GM13976 (cell line): ENCODE measurements around the gene COL21A1.

Experiments
- DNase-seq: peaks from one replicate; pipeline ENCODE4 v3.0.0; 2012; ENCODE audit warnings: low spot score
- in situ Hi-C: fragments of 300-500 bp; cut with MboI; formaldehyde crosslinking; loops from one replicate; pipeline ENCODE4 v1.12.0; 2022; ENCODE audit warnings: low sequenced_read_pairs, mixed read lengths, inconsistent platforms; ENCODE audit not compliant: unreplicated experiment
- TF ChIP-seq, protein P1 (sequence below): IDR thresholded peaks from 2 replicates; pipeline ENCODE4 v1.5.1; 2012; ENCODE audit warnings: borderline replicate concordance, mild to moderate bottlenecking; ENCODE audit not compliant: insufficient read depth; ENCODE audit errors: extremely low read depth, missing control alignments, control extremely low read depth

Gene COL21A1

GRCh38 chr6:56093776-56094175 is 153.6 kb downstream of the COL21A1 start:
- no peak for DNase-seq
- in situ Hi-C loops: no loop called here
- TF ChIP-seq, protein P1, sequence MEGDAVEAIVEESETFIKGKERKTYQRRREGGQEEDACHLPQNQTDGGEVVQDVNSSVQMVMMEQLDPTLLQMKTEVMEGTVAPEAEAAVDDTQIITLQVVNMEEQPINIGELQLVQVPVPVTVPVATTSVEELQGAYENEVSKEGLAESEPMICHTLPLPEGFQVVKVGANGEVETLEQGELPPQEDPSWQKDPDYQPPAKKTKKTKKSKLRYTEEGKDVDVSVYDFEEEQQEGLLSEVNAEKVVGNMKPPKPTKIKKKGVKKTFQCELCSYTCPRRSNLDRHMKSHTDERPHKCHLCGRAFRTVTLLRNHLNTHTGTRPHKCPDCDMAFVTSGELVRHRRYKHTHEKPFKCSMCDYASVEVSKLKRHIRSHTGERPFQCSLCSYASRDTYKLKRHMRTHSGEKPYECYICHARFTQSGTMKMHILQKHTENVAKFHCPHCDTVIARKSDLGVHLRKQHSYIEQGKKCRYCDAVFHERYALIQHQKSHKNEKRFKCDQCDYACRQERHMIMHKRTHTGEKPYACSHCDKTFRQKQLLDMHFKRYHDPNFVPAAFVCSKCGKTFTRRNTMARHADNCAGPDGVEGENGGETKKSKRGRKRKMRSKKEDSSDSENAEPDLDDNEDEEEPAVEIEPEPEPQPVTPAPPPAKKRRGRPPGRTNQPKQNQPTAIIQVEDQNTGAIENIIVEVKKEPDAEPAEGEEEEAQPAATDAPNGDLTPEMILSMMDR: no peak

DNA sequence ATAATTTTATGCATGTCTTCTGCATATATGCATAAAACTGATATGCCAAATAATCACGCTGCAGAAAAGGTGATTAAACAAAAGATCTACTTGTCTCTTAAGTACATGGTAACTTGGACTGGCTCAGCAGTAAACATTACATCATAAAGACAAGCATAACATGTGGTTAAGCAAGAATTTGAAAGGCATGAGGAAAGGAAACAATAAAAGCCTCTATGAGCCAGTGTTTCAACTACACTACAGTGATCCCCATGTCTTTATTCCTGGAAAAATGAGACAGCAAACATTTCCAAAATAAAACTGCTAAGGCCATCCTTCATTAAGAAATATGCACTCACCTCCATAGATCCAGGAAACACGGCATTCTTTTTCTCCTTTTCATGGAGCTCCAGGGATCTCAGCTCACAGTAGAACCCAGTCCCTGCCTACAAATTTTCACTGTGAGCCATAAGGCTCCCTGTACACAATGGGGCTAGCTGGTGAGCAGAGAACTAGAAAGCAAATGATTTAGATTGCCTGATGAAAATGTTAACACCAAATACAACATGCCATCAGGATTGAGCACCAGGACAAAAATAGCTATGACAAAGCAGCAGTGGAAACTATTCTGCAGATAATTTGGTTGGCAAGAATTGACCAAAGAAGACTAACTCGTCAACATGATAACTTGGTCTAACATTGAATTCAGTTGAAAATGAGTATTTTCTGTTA is 156.1 kb downstream of the COL21A1 start:
- in situ Hi-C loops: no loop called here
- no peak for DNase-seq
- TF ChIP-seq, protein P1: no peak

GRCh38 chr6:56088641-56089040 is 158.7 kb downstream of the COL21A1 start:
- TF ChIP-seq, protein P1: no peak
- DNase-seq: no peak
- in situ Hi-C loops: no loop called here

DNA sequence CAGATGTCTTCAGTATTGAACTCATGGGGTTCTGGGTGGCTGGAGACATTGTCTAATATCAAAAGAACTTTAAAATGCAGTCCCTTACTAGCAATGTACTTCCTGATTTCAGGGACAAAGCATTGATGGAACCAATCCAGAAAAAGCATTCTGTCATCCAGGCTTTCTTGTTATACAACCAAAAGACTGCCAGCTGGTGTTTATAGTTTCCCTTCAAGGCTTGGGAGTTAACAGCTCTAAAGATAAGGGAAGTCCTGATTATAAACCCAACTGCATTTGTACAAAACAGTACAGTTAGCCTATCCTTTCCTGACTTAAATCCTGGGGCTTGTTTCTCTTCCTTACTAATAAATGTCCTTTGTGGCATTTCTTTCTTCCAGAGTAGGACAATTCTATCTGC is 160.0 kb downstream of the COL21A1 start:
- TF ChIP-seq, protein P1: no peak
- no peak for DNase-seq

DNA sequence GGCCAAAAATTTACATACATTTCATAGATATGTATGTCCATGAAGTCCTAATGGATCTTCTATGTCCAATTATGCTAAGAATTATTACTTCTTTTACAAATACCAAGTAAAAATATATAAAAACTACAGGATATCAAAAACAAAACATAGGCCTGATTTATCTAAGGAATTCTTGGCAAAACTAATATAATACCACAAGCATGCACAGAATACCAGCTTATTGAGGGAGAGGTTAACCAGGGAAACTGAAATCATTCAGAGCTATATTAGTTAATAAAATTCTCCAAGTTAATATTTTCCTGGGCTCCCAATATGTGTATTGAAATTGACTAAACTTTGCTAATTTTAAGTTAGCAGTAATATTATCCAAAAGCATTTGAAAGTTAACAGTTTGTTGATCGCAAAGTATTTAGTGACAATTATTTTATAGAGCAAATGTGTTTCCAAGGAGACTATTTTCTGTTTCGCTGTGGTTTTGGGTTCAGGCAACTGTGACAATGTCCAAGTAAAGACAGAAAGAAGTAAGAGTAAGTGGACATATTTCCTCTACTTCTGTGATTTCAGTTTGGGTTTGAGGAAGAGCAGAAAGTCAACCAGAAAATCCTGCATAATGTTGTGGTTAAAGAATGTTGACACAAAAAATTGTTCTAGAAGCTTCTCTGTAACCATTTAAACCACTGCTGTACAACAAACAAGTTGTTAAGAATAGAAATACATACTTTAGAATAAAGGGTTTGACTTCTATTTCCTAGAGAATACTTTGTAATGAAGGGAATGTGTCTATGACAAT is 167.4 kb downstream of the COL21A1 start:
- in situ Hi-C loops: no loop called here
- TF ChIP-seq, protein P1: no peak
- DNase-seq: no peak

More for the DNA sequence above, 160.0 kb downstream of the COL21A1 start:
- in situ Hi-C loops: no loop called here

GRCh38 chr6:56076033-56076432 is 171.3 kb downstream of the COL21A1 start:
- in situ Hi-C loops: no loop called here
- TF ChIP-seq, protein P1: no peak
- no peak for DNase-seq
